ENCODE results near the gene PIP5K1C. TPM values are rescaled to one million over a fixed set of nuclear protein-coding genes. Genes with fewer than 3 reads are reported as not detected.

PIP5K1C gene
- polyA plus RNA-seq, 2 of the 4 experiments (the other 2 are of a cell fraction): 2.6 to 9.3 TPM

DNA sequence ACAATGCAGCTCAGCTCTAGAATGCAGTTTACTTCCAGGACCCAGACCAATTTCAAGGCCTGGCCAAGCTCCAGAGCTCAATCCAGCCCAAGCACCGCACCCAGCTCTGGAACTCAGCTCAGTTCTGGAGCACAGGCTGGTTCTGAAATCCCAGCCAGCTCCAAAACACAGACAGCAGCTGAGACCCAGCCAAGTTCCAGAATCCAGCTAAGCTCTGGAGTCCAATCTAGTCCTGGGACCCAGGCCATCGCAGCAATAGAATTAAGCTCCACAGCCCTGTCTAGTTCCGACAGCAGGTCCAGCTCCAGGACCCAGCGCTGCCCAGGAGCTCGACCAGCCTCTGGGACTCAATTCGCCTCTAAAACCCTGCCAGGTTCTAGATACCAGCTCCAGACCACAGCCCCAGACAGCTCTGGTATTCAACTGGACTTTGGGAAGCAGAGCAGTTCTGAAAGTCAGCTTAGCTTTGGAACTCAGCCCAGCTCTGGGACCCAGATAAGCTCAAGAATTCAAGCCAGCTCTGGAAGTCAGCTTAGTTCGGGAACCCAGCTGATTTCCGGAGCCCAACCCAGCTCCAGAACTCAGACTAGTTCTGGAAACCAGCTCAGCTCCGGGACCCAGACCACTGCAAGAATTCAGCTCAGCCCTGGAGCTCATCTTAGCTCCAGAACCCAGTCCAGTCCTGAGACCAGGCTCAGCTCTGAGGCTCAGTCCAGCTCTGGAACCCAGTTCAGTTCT, 108.2 kb downstream of the PIP5K1C start:
- DNase-seq (ENCODE audit: low read depth in 1 of 2, low spot score in 1 of 2) (no peak), ATAC-seq (no peak), FAIRE-seq (no peak)
- ChIA-PET POLR2A (no interaction called here), CTCF (interaction anchor here (0.5 to 1.6 kb wide), 5 partner anchors 8 to 381 kb away, joined by 3 to 6 read pairs (median 4); no protein-coding TSS in a partner anchor)
- Histone ChIP-seq H3K4me3 (no peak overlapping the region), H3K9me3 (peaks cover 8% of the 10 kb centered on the region; the same call in 2 of the 3 replicates), H3K27ac (no peak overlapping the region), H3K4me2 (no peak overlapping the region), H3K4me1 (no peaks in the 10 kb centered on the region)
- no peak for TF ChIP-seq RAD21 (conservative IDR thresholded peaks at IDR 0.05 in 1 of 2, IDR thresholded peaks at IDR 0.05 in 1 of 2)
- TF ChIP-seq FOSL2 (IDR thresholded peaks at IDR 0.05): no peak
- TF ChIP-seq FOSL2 (CRISPR knock-in tag; IDR thresholded peaks at IDR 0.05): no peak
- TF ChIP-seq HEYL (CRISPR knock-in tag; IDR thresholded peaks at IDR 0.05): no peak
- TF ChIP-seq KDM1A (IDR thresholded peaks at IDR 0.05; ENCODE audit: low read depth): no peak
- TF ChIP-seq, protein P1, sequence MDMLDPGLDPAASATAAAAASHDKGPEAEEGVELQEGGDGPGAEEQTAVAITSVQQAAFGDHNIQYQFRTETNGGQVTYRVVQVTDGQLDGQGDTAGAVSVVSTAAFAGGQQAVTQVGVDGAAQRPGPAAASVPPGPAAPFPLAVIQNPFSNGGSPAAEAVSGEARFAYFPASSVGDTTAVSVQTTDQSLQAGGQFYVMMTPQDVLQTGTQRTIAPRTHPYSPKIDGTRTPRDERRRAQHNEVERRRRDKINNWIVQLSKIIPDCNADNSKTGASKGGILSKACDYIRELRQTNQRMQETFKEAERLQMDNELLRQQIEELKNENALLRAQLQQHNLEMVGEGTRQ (IDR thresholded peaks at IDR 0.05): no peak
- TF ChIP-seq JUNB (IDR thresholded peaks at IDR 0.05): no peak
- WGBS (ENCODE audit: missing lambda C conversion rate): 0% methylated on average over 1 of the region's 9 CpGs

DNA sequence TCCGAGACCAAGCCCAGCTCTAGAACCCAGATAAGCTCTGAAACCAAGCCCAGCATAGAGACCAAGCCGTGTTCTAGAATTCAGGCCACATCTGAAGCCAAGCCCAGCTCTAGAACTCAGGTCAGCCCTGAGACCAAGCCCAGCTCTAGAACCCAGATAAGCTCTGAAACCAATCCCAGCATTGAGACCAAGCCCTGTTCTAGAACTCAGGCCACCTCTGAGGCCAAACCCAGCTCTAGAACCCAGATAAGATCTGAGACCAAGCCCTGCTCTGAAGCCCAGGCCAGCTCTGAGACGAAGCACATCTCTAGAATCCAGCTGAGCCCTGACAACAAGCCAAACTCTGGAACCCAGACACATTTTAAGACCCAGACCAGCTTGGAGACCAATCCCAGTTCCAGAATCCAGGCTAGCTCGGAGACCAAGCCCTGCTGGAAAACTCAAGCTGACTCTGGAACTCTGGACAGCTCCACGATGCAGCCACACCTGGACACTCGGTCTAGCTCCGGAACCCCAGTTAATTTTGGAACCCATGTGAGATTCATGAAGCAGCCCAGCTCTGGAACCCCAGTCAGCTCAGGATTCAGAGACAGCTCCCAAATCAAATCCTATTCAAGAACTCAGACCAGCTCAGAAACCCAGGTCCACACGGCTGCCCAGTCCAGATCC, 109.1 kb downstream of the PIP5K1C start:
- H3K4me1 ChIP-seq: peaks cover 7% of the 10 kb centered on the region; the same call in 1 of the 3 replicates
- peaks cover 8% of the 10 kb centered on the region; the same call in 2 of the 3 replicates for H3K9me3 ChIP-seq
- DNase-seq (ENCODE audit: low read depth in 1 of 2, low spot score in 1 of 2) (no peak), FAIRE-seq (no peak), ATAC-seq (no peak)
- WGBS (ENCODE audit: missing lambda C conversion rate): 28% methylated on average over 4 of the region's 8 CpGs
- ChIA-PET POLR2A (no interaction called here), CTCF (interaction anchor here (0.5 to 1.8 kb wide), 8 partner anchors 9 to 380 kb away, joined by 3 to 4 read pairs (median 4); no protein-coding TSS in a partner anchor)
- no peak overlapping the region for H3K4me3 ChIP-seq
- H3K27ac ChIP-seq: no peak overlapping the region
- no peak overlapping the region for H3K4me2 ChIP-seq
- TF ChIP-seq, protein P2, sequence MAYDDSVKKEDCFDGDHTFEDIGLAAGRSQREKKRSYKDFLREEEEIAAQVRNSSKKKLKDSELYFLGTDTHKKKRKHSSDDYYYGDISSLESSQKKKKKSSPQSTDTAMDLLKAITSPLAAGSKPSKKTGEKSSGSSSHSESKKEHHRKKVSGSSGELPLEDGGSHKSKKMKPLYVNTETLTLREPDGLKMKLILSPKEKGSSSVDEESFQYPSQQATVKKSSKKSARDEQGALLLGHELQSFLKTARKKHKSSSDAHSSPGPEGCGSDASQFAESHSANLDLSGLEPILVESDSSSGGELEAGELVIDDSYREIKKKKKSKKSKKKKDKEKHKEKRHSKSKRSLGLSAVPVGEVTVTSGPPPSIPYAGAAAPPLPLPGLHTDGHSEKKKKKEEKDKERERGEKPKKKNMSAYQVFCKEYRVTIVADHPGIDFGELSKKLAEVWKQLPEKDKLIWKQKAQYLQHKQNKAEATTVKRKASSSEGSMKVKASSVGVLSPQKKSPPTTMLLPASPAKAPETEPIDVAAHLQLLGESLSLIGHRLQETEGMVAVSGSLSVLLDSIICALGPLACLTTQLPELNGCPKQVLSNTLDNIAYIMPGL (CRISPR knock-in tag; IDR thresholded peaks at IDR 0.05; ENCODE audit: borderline replicate concordance): no peak
- no peak for TF ChIP-seq SMC3 (IDR thresholded peaks at IDR 0.05)
- no peak for TF ChIP-seq ESRRA (IDR thresholded peaks at IDR 0.05; ENCODE audit: borderline replicate concordance, low read length)
- TF ChIP-seq, protein P3, sequence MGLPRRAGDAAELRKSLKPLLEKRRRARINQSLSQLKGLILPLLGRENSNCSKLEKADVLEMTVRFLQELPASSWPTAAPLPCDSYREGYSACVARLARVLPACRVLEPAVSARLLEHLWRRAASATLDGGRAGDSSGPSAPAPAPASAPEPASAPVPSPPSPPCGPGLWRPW (IDR thresholded peaks at IDR 0.05): no peak
- no peak for TF ChIP-seq RARB (CRISPR knock-in tag; IDR thresholded peaks at IDR 0.05)
- no peak for TF ChIP-seq HDAC2 (IDR thresholded peaks at IDR 0.05)
- TF ChIP-seq MAZ (IDR thresholded peaks at IDR 0.05; ENCODE audit: borderline replicate concordance, low read depth, low read length): no peak
- TF ChIP-seq, protein P4, sequence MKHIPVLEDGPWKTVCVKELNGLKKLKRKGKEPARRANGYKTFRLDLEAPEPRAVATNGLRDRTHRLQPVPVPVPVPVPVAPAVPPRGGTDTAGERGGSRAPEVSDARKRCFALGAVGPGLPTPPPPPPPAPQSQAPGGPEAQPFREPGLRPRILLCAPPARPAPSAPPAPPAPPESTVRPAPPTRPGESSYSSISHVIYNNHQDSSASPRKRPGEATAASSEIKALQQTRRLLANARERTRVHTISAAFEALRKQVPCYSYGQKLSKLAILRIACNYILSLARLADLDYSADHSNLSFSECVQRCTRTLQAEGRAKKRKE (CRISPR knock-in tag; IDR thresholded peaks at IDR 0.05; ENCODE audit: low read depth): no peak
- no peak for TF ChIP-seq ZFP36 (IDR thresholded peaks at IDR 0.05; ENCODE audit: borderline replicate concordance, partially characterized antibody)
- TF ChIP-seq CEBPB (IDR thresholded peaks at IDR 0.05): no peak
- TF ChIP-seq, protein P5, sequence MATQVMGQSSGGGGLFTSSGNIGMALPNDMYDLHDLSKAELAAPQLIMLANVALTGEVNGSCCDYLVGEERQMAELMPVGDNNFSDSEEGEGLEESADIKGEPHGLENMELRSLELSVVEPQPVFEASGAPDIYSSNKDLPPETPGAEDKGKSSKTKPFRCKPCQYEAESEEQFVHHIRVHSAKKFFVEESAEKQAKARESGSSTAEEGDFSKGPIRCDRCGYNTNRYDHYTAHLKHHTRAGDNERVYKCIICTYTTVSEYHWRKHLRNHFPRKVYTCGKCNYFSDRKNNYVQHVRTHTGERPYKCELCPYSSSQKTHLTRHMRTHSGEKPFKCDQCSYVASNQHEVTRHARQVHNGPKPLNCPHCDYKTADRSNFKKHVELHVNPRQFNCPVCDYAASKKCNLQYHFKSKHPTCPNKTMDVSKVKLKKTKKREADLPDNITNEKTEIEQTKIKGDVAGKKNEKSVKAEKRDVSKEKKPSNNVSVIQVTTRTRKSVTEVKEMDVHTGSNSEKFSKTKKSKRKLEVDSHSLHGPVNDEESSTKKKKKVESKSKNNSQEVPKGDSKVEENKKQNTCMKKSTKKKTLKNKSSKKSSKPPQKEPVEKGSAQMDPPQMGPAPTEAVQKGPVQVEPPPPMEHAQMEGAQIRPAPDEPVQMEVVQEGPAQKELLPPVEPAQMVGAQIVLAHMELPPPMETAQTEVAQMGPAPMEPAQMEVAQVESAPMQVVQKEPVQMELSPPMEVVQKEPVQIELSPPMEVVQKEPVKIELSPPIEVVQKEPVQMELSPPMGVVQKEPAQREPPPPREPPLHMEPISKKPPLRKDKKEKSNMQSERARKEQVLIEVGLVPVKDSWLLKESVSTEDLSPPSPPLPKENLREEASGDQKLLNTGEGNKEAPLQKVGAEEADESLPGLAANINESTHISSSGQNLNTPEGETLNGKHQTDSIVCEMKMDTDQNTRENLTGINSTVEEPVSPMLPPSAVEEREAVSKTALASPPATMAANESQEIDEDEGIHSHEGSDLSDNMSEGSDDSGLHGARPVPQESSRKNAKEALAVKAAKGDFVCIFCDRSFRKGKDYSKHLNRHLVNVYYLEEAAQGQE (IDR thresholded peaks at IDR 0.05): no peak
- TF ChIP-seq, protein P6, sequence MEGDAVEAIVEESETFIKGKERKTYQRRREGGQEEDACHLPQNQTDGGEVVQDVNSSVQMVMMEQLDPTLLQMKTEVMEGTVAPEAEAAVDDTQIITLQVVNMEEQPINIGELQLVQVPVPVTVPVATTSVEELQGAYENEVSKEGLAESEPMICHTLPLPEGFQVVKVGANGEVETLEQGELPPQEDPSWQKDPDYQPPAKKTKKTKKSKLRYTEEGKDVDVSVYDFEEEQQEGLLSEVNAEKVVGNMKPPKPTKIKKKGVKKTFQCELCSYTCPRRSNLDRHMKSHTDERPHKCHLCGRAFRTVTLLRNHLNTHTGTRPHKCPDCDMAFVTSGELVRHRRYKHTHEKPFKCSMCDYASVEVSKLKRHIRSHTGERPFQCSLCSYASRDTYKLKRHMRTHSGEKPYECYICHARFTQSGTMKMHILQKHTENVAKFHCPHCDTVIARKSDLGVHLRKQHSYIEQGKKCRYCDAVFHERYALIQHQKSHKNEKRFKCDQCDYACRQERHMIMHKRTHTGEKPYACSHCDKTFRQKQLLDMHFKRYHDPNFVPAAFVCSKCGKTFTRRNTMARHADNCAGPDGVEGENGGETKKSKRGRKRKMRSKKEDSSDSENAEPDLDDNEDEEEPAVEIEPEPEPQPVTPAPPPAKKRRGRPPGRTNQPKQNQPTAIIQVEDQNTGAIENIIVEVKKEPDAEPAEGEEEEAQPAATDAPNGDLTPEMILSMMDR (IDR thresholded peaks at IDR 0.05): no peak
- TF ChIP-seq HOXB5 (CRISPR knock-in tag; IDR thresholded peaks at IDR 0.05): no peak
- TF ChIP-seq NPAS2 (CRISPR knock-in tag; IDR thresholded peaks at IDR 0.05; ENCODE audit: borderline replicate concordance): no peak
- TF ChIP-seq RCOR1 (IDR thresholded peaks at IDR 0.05; ENCODE audit: low read depth, low read length): no peak
- TF ChIP-seq POLR2A (IDR thresholded peaks at IDR 0.05; ENCODE audit: low read length): no peak
- TF ChIP-seq CBX2 (IDR thresholded peaks at IDR 0.05; ENCODE audit: borderline replicate concordance, low read depth): no peak
- TF ChIP-seq EHMT2 (IDR thresholded peaks at IDR 0.05; ENCODE audit: low read depth): no peak
- no peak for TF ChIP-seq EHF (CRISPR knock-in tag; IDR thresholded peaks at IDR 0.05)

Measured in A549 (cell line).